ENCODE measurements around the gene FARS2.

Gene FARS2

GRCh38 chr6:5507131-5507681, 245.9 kb downstream of the FARS2 start:
- no peak for DNase-seq (ENCODE audit: low read depth)
- TF ChIP-seq CTCF (IDR thresholded peaks at IDR 0.05; ENCODE audit: low read depth, low read length) = no peak
- TF ChIP-seq MAX (IDR thresholded peaks at IDR 0.05; ENCODE audit: low read depth, low read length) = no peak
- no peak for TF ChIP-seq MYC (IDR thresholded peaks at IDR 0.05; ENCODE audit: low read depth, low read length)
- TF ChIP-seq POLR2A (IDR thresholded peaks at IDR 0.05; ENCODE audit: extremely low read depth, insufficient read length) = no peak
- H3K4me3 ChIP-seq (ENCODE audit: low read depth, low read length) = no peak overlapping the region

GRCh38 chr6:5509106-5509505, 247.8 kb downstream of the FARS2 start:
- H3K4me3 ChIP-seq (ENCODE audit: low read depth, low read length) = no peak overlapping the region
- no peak for DNase-seq (ENCODE audit: low read depth)
- TF ChIP-seq CTCF (IDR thresholded peaks at IDR 0.05; ENCODE audit: low read depth, low read length) (no peak), POLR2A (IDR thresholded peaks at IDR 0.05; ENCODE audit: extremely low read depth, insufficient read length) (no peak), MYC (IDR thresholded peaks at IDR 0.05; ENCODE audit: low read depth, low read length) (no peak), MAX (IDR thresholded peaks at IDR 0.05; ENCODE audit: low read depth, low read length) (no peak)

GRCh38 chr6:5510331-5511133, 249.2 kb downstream of the FARS2 start:
- DNase-seq (ENCODE audit: low read depth) = no peak
- TF ChIP-seq POLR2A (IDR thresholded peaks at IDR 0.05; ENCODE audit: extremely low read depth, insufficient read length) (no peak), MAX (IDR thresholded peaks at IDR 0.05; ENCODE audit: low read depth, low read length) (no peak), MYC (IDR thresholded peaks at IDR 0.05; ENCODE audit: low read depth, low read length) (no peak), CTCF (IDR thresholded peaks at IDR 0.05; ENCODE audit: low read depth, low read length) (no peak)
- no peak overlapping the region for H3K4me3 ChIP-seq (ENCODE audit: low read depth, low read length)

GRCh38 chr6:5511954-5512353, 250.6 kb downstream of the FARS2 start:
- TF ChIP-seq MAX (IDR thresholded peaks at IDR 0.05; ENCODE audit: low read depth, low read length) = no peak
- TF ChIP-seq MYC (IDR thresholded peaks at IDR 0.05; ENCODE audit: low read depth, low read length) = no peak
- TF ChIP-seq CTCF (IDR thresholded peaks at IDR 0.05; ENCODE audit: low read depth, low read length) = no peak
- no peak for TF ChIP-seq POLR2A (IDR thresholded peaks at IDR 0.05; ENCODE audit: extremely low read depth, insufficient read length)
- DNase-seq (ENCODE audit: low read depth) = no peak
- H3K4me3 ChIP-seq (ENCODE audit: low read depth, low read length) = no peak overlapping the region

- no peak for DNase-seq (ENCODE audit: low read depth)
- H3K4me3 ChIP-seq (ENCODE audit: low read depth, low read length) = no peak overlapping the region
- no peak for TF ChIP-seq MAX (IDR thresholded peaks at IDR 0.05; ENCODE audit: low read depth, low read length)
- TF ChIP-seq MYC (IDR thresholded peaks at IDR 0.05; ENCODE audit: low read depth, low read length) = no peak
- no peak for TF ChIP-seq CTCF (IDR thresholded peaks at IDR 0.05; ENCODE audit: low read depth, low read length)
- no peak for TF ChIP-seq POLR2A (IDR thresholded peaks at IDR 0.05; ENCODE audit: extremely low read depth, insufficient read length)
Measured at GRCh38 chr6:5512422-5512821, 251.1 kb downstream of the FARS2 start.

Measured in NB4 (cell line).